Stomach smooth muscle (tissue), 2 donors: ENCODE data around the gene EYS.
"Not testable (repeated sequence)": the region's sequence is repeated elsewhere in the genome, so short reads cannot be mapped to it uniquely, and the experiment has no call there.

ENCODE experiments used
- H3K27ac ChIP-seq: one replicate; pipeline ENCODE4 v1.7.0; 2013; ENCODE audit warnings: mild to moderate bottlenecking, low read length, inconsistent platforms
- H3K27me3 ChIP-seq, 2 donors: one replicate each; pipeline ENCODE4 v1.7.0; 2013; ENCODE audit warnings: low read length in 2 of 2; ENCODE audit not compliant: insufficient read depth in 2 of 2, control insufficient read depth in 1 of 2
- H3K36me3 ChIP-seq, 2 donors: one replicate each; pipeline ENCODE4 v1.7.0; 2013; ENCODE audit warnings: low read length in 2 of 2; ENCODE audit not compliant: control insufficient read depth in 2 of 2, insufficient read depth in 2 of 2
- H3K4me1 ChIP-seq: one replicate; pipeline ENCODE4 v1.7.0; 2013; ENCODE audit warnings: low read length; ENCODE audit not compliant: control insufficient read depth, insufficient read depth
- H3K4me3 ChIP-seq, 2 donors: one replicate each; pipeline ENCODE4 v1.7.0; 2013; ENCODE audit warnings: low read length in 2 of 2
- H3K9ac ChIP-seq, 2 donors: one replicate each; pipeline ENCODE4 v1.7.0; 2013; ENCODE audit warnings: low read length in 2 of 2, mild to moderate bottlenecking in 1 of 2
- H3K9me3 ChIP-seq, 2 donors: one replicate each; pipeline ENCODE4 v1.7.0; 2013; ENCODE audit warnings: low read length in 2 of 2; ENCODE audit not compliant: control insufficient read depth in 2 of 2
- donor health status: healthy.
- donor health status: Pancreatic carcinoma.

Gene EYS

DNA sequence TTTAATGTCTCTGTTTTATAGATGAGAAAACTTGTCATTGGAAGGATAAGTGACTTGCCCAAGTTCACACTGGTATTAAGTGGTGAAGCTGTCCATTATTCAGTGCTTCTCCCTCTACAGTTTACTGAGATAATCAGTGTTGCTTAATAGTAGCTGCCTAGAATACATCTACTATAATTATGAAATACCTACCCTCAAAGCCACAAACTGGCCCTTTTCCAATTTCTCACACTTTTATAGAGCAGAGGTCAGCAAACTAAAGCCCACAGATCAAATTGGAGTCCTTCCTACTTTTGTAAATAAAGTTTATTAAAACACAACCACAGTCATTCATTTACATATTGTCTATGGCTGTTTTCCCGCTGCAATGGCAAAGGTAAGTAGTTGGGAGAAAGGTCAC is 73.5 kb downstream of the EYS start:
- H3K27ac ChIP-seq: no peak overlapping the region
- H3K27me3 ChIP-seq: no peaks in the 10 kb centered on the region
- no peaks in the 10 kb centered on the region for H3K9me3 ChIP-seq
- H3K4me3 ChIP-seq: no peak overlapping the region
- no peak overlapping the region for H3K9ac ChIP-seq
- H3K4me1 ChIP-seq: no peaks in the 10 kb centered on the region
- no peaks in the 10 kb centered on the region for H3K36me3 ChIP-seq

DNA sequence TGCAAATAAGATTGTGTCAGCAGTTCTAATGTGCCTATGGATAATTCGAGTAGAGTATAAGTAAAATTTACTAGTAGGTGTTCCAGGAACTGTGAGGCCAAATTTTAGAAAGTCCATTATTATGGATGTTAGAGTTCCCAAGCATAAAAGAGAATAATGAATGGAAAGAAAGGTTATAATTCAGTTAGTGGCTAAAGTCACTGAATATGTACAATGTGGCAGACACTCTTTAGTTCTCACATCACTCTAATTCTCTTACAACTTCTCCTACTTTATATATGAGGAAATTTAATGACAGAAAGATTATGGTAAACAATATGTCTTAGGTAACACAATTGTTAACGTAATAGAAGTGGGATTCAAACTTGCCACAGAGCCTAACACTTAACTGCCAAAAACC is 75.3 kb downstream of the EYS start:
- Histone ChIP-seq H3K4me3 (no peak overlapping the region), H3K36me3 (no peaks in the 10 kb centered on the region), H3K9me3 (no peaks in the 10 kb centered on the region), H3K9ac (no peak overlapping the region), H3K27me3 (no peaks in the 10 kb centered on the region), H3K27ac (no peak overlapping the region), H3K4me1 (no peaks in the 10 kb centered on the region)

DNA sequence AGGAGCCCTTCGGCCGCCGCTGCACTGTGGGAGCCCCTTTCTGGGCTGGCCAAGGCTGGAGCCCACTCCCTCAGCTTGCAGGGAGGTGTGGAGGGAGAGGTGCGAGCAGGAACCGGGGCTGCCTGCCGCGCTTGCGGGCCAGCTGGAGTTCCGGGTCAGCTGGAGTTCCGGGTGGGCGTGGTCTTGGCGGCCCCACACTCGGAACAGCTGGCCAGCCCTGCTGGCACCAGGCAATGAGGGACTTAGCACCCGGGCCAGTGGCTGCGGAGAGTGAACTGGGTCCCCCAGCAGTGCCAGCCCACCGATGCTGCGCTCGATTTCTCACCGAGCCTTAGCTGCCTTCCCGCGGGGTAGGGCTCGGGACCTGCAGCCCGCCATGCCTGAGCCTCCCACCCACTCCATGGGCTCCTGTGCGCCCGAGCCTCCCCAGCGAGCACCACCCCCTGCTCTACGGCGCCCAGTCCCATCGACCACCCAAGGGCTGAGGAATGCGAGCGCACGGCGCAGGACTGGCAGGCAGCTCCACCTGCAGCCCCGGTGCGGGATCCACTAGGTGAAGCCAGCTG is 79.5 kb downstream of the EYS start:
- H3K4me1 ChIP-seq, H3K36me3 ChIP-seq, H3K27me3 ChIP-seq, H3K9ac ChIP-seq, H3K9me3 ChIP-seq, H3K4me3 ChIP-seq, H3K27ac ChIP-seq: not testable (repeated sequence)

DNA sequence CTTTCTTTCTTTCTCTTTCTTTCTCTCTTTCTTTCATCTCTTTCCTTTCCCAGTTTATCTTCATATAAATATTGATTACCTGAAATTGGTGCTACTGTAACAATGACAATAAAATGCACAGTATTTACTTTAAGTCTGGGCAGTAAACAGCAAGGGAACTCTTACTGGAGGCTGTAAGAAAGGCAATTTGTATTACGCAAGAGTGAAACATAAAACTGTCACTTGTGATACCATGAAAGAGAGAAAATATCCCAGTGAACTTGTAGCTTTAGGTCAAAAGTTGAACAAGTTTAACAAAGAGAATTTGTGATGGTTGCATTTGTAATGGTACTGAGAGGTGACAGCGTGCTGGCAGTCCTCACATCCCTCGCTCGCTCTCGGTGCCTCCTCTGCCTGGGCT is 80.0 kb downstream of the EYS start:
- Histone ChIP-seq H3K9ac (no peak overlapping the region), H3K4me1 (no peaks in the 10 kb centered on the region), H3K4me3 (no peak overlapping the region), H3K27ac (no peak overlapping the region), H3K27me3 (no peaks in the 10 kb centered on the region), H3K9me3 (no peaks in the 10 kb centered on the region), H3K36me3 (no peaks in the 10 kb centered on the region)

GRCh38 chr6:65623566-65623965 is 83.5 kb downstream of the EYS start:
- no peak overlapping the region for H3K4me3 ChIP-seq

GRCh38 chr6:65610746-65611145 is 96.3 kb downstream of the EYS start:
- no peak overlapping the region for H3K27ac ChIP-seq
- no peaks in the 10 kb centered on the region for H3K27me3 ChIP-seq
- H3K9me3 ChIP-seq: no peaks in the 10 kb centered on the region
- H3K4me1 ChIP-seq: no peaks in the 10 kb centered on the region
- H3K4me3 ChIP-seq: no peak overlapping the region
- H3K36me3 ChIP-seq: no peaks in the 10 kb centered on the region
- H3K9ac ChIP-seq: no peak overlapping the region

More at GRCh38 chr6:65623566-65623965, 83.5 kb downstream of the EYS start:
- H3K9ac ChIP-seq: no peak overlapping the region
- H3K36me3 ChIP-seq: no peaks in the 10 kb centered on the region
- H3K9me3 ChIP-seq: no peaks in the 10 kb centered on the region
- H3K27me3 ChIP-seq: no peaks in the 10 kb centered on the region
- H3K27ac ChIP-seq: no peak overlapping the region
- no peaks in the 10 kb centered on the region for H3K4me1 ChIP-seq

DNA sequence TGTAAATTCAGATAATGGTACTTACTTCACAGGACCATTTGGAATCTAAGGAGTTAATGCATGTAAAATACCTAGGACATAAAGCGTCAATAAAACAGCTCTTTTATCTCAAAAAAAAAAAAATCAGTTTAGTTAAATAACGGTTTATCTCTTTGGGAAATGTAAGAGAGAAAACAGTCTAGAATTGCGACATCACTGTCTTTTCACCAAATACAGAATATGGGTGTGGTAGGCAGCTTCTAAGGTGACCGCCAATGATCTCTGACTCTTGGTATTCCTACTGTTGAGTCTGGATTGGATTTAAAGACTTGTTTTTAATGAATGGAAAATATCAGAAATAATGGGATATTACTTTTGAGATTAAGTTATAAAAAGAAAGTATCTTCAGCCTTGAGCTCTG is 111.5 kb downstream of the EYS start:
- no peak overlapping the region for H3K4me3 ChIP-seq
- H3K9me3 ChIP-seq: no peaks in the 10 kb centered on the region
- no peaks in the 10 kb centered on the region for H3K27me3 ChIP-seq
- H3K4me1 ChIP-seq: no peaks in the 10 kb centered on the region
- H3K9ac ChIP-seq: no peak overlapping the region
- no peak overlapping the region for H3K27ac ChIP-seq
- H3K36me3 ChIP-seq: no peaks in the 10 kb centered on the region

DNA sequence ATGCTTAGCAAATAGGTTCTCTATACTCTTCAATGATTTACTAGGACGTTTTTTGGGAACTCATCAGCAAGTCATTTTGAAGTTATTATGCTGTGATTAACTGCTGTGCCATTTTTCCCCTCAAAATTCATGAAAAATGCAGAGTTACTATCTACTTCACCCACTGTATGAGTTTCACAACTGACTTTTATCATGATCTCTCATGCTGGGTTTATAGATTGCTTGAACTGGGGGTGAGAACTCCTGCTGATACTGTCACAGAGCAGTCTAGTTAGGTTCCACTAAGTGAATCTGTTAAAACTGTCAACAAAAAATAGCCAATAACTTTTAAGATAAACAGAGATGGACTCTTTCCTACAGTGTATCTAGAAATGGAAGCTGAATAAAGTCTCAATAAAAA is 136.7 kb downstream of the EYS start:
- Histone ChIP-seq H3K9ac (no peak overlapping the region), H3K36me3 (no peaks in the 10 kb centered on the region), H3K4me1 (no peaks in the 10 kb centered on the region), H3K27me3 (no peaks in the 10 kb centered on the region), H3K4me3 (no peak overlapping the region), H3K27ac (no peak overlapping the region), H3K9me3 (peaks cover 0 to 2% of the 10 kb centered on the region in 2 donors)

GRCh38 chr6:65569505-65569904 is 137.5 kb downstream of the EYS start:
- Histone ChIP-seq H3K4me1 (no peaks in the 10 kb centered on the region), H3K27me3 (no peaks in the 10 kb centered on the region), H3K4me3 (no peak overlapping the region), H3K9me3 (peaks cover 0 to 2% of the 10 kb centered on the region in 2 donors), H3K36me3 (no peaks in the 10 kb centered on the region), H3K9ac (no peak overlapping the region), H3K27ac (no peak overlapping the region)

DNA sequence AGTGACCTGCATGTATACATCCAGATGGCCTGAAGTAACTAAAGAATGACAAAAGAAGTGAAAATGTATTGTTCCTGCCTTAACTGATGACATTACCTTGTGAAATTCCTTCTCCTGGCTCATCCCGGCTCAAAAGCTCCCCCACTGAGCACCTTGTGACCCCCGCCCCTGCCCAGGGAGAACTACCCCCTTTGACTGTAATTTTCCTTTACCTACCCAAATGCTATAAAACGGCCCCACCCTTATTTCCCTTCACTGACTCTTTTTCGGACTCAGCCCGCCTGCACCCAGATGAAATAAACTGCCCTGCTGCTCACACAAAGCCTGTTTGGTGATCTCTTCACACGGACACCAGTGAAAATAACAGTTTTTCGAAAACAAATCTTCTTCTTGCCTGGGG is 138.0 kb downstream of the EYS start:
- not testable (repeated sequence) for H3K36me3 ChIP-seq, H3K27ac ChIP-seq, H3K9me3 ChIP-seq, H3K27me3 ChIP-seq, H3K4me1 ChIP-seq, H3K4me3 ChIP-seq, H3K9ac ChIP-seq

DNA sequence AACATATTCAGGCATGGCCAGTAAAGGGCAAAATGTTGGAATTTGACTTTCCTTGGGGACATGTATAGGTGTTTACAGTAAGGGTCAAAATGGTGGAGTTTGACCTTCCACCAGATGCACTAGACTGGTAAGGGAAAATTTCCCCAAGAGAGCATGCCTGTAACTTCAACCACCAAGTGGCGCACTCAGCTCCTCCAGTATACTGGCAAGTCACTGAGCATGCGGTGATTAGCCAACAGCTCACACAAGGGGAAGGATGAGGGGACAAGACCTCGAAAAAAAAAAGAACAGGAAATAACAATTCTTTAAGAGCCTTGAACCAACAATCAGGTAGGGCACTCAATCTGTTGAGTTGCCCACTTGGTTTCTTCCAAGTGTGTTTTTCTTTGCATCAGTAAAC is 140.9 kb downstream of the EYS start:
- Histone ChIP-seq H3K27ac (no peak overlapping the region), H3K36me3 (no peaks in the 10 kb centered on the region)

More for the DNA sequence above, 140.9 kb downstream of the EYS start:
- peaks cover 0 to 2% of the 10 kb centered on the region in 2 donors for H3K9me3 ChIP-seq
- no peak overlapping the region for H3K9ac ChIP-seq
- H3K27me3 ChIP-seq: no peaks in the 10 kb centered on the region
- no peak overlapping the region for H3K4me3 ChIP-seq
- H3K4me1 ChIP-seq: no peaks in the 10 kb centered on the region
